CD14-positive monocyte (primary cell): Measurements from ENCODE around the gene KIF4B. TPM values are rescaled to one million over a fixed set of nuclear protein-coding genes. Genes with fewer than 3 reads are reported as not detected.

Source experiments
- DNase-seq, 3 donors: peaks; one replicate each; pipeline ENCODE4 v3.0.0-alpha.2; 2011 to 2022
- H2AFZ ChIP-seq: 2 replicates; pipeline ENCODE4 v1.6.0; 2012; ENCODE audit warnings: mild to moderate bottlenecking, low read depth, low read length, inconsistent platforms; ENCODE audit not compliant: insufficient read depth, poor library complexity, severe bottlenecking
- H3K27ac ChIP-seq, 2 donors: 1 replicate in 1 of 2; 2 replicates in 1 of 2; pipeline ENCODE4 v1.5.1; 2012 to 2013; ENCODE audit warnings: low read length in 2 of 2, control low read depth in 1 of 2, inconsistent platforms in 1 of 2, low read depth in 1 of 2, mild to moderate bottlenecking in 1 of 2
- H3K27me3 ChIP-seq, 2 donors: one replicate each; pipeline versions ENCODE4 v1.6.0 to v1.6.1; 2011 to 2013; ENCODE audit warnings: low read length in 2 of 2; ENCODE audit not compliant: control insufficient read depth in 2 of 2, insufficient read depth in 2 of 2
- H3K36me3 ChIP-seq, 2 donors: replicated peaks in 1 of 2; 1 replicate in 1 of 2; 2 replicates in 1 of 2; pipeline versions ENCODE4 v1.5.1 to v1.6.1; 2012 to 2013; ENCODE audit warnings: low read length in 2 of 2, control low read depth in 1 of 2, inconsistent platforms in 1 of 2, mild to moderate bottlenecking in 1 of 2; ENCODE audit not compliant: insufficient read depth in 2 of 2, control insufficient read depth in 1 of 2
- H3K4me1 ChIP-seq, 2 donors: 1 replicate in 1 of 2; 2 replicates in 1 of 2; pipeline versions ENCODE4 v1.5.1 to v1.6.1; 2012 to 2013; ENCODE audit warnings: low read length in 2 of 2, control low read depth in 1 of 2, inconsistent platforms in 1 of 2, mild to moderate bottlenecking in 1 of 2, moderate library complexity in 1 of 2; ENCODE audit not compliant: insufficient read depth in 2 of 2, control insufficient read depth in 1 of 2
- H3K4me2 ChIP-seq: replicated peaks from 2 replicates; pipeline ENCODE3; 2012; ENCODE audit warnings: low read length, moderate library complexity, mild to moderate bottlenecking; ENCODE audit not compliant: poor library complexity, severe bottlenecking; ENCODE audit errors: extremely low read depth
- H3K4me3 ChIP-seq, 3 experiments: fragments of 200-600 bp in 1 of 3; sonication (generic) in 1 of 3; replicated peaks in 1 of 3; 1 replicate in 2 of 3; 2 replicates in 1 of 3; pipeline ENCODE4 v1.5.1; 2011 to 2013; ENCODE audit warnings: low read length in 3 of 3, mild to moderate bottlenecking in 3 of 3, control low read depth in 2 of 3, low read depth in 2 of 3, inconsistent platforms in 1 of 3, moderate library complexity in 1 of 3
- H3K79me2 ChIP-seq: 2 replicates; pipeline ENCODE4 v1.6.0; 2012; ENCODE audit warnings: mild to moderate bottlenecking, control low read depth, inconsistent platforms, low read length, moderate library complexity; ENCODE audit not compliant: insufficient read depth
- H3K9ac ChIP-seq: 2 replicates; pipeline ENCODE4 v1.6.0; 2017; ENCODE audit warnings: low read length, mild to moderate bottlenecking; ENCODE audit not compliant: insufficient read depth, poor library complexity, severe bottlenecking
- H3K9me3 ChIP-seq, 2 donors: replicated peaks in 1 of 2; 1 replicate in 1 of 2; 2 replicates in 1 of 2; pipeline versions ENCODE4 v1.5.1 to v1.6.1; 2012 to 2013; ENCODE audit warnings: low read length in 2 of 2, control low read depth in 1 of 2; ENCODE audit not compliant: control insufficient read depth in 1 of 2, insufficient read depth in 1 of 2
- H4K20me1 ChIP-seq: 2 replicates; pipeline ENCODE4 v1.6.0; 2012; ENCODE audit warnings: mild to moderate bottlenecking, low read length, control low read depth, moderate library complexity; ENCODE audit not compliant: insufficient read depth
- H3K27ac Mint-ChIP-seq, 7 donors: one replicate each; pipeline ENCODE4 v1.8.0; 2020; ENCODE audit warnings: mild to moderate bottlenecking in 7 of 7, mixed read lengths in 7 of 7, moderate library complexity in 6 of 7, inconsistent platforms in 2 of 7
- H3K27me3 Mint-ChIP-seq, 3 donors: one replicate each; pipeline ENCODE4 v1.8.0; 2021 to 2022; ENCODE audit warnings: low read depth in 3 of 3, mild to moderate bottlenecking in 3 of 3, mixed read lengths in 3 of 3, moderate library complexity in 3 of 3, inconsistent platforms in 1 of 3
- H3K36me3 Mint-ChIP-seq, 2 donors: one replicate each; pipeline ENCODE4 v1.8.0; 2020; ENCODE audit warnings: mixed read lengths in 2 of 2, inconsistent platforms in 1 of 2, mild to moderate bottlenecking in 1 of 2
- H3K4me1 Mint-ChIP-seq: one replicate; pipeline ENCODE4 v1.8.0; 2020; ENCODE audit warnings: mild to moderate bottlenecking, mixed read lengths
- H3K4me3 Mint-ChIP-seq, 2 donors: one replicate each; pipeline ENCODE4 v1.8.0; 2020; ENCODE audit warnings: mild to moderate bottlenecking in 2 of 2, mixed read lengths in 2 of 2, moderate library complexity in 1 of 2
- H3K9me3 Mint-ChIP-seq, 7 donors: one replicate each; pipeline ENCODE4 v1.8.0; 2020 to 2022; ENCODE audit warnings: mixed read lengths in 7 of 7, mild to moderate bottlenecking in 6 of 7, moderate library complexity in 6 of 7, inconsistent platforms in 2 of 7
- WGBS: methylation state at CpG from one replicate; pipeline ENCODE4 v1.1.5; 2013; ENCODE audit warnings: missing lambda C conversion rate; ENCODE audit not compliant: insufficient coverage; 5-methylcytosine and 5-hydroxymethylcytosine counted together
- intact Hi-C, 2 donors: fragments of 100-400 bp; cut with micrococcal nuclease; formaldehyde crosslinking; loops; one replicate each; pipeline versions ENCODE4 v1.15.0 to v1.15.1; 2023
- polyA plus RNA-seq, 3 donors: library from polyadenylated mRNA; depleted of rRNA in 1 of 3; unstranded in 2 of 3; stranded (reverse) in 1 of 3; fragments of 300-500 nt in 2 of 3; fragments of >200 nt in 1 of 3; fragmentation: Illumina TruSeq in 2 of 3; gene quantifications; 1 replicate in 2 of 3; 2 replicates in 1 of 3; pipeline ENCODE4 v1.2.3, GENCODE V29; 2012 to 2021
- TF ChIP-seq, protein P1 (sequence below): fragments of 200-600 bp; IDR thresholded peaks from one replicate; pipeline ENCODE4 v1.8.0; 2022; ENCODE audit warnings: antibody characterized with exemption, mild to moderate bottlenecking

The KIF4B gene
- polyA plus RNA-seq, 3 donors: 0.01 TPM; not detected in 2

DNA sequence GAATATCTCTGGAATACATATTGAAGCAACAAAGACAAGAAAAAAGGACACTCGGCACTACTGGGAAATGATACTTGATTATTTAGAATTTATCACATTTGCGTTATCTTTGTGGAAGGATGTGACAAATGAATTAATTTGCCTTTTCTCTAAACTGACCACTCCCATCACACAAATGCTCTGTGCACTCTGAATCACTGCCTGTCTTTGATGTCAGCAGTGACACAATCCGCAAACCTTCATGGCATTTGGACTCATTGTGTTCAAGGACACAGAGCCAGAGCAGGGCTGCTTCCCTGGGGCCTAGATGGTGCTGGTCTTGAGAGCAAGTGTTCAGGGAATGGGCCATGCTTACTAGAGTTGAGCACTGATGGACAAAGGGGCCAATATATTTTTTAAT is 4.9 kb upstream of the KIF4B start:
- Histone ChIP-seq H3K79me2 (no peaks in the 10 kb centered on the region), H3K27me3 (peaks cover 0 to 2% of the 10 kb centered on the region in 2 donors), H3K27ac (no peak overlapping the region), H3K4me2 (no peak overlapping the region), H3K4me1 (no peaks in the 10 kb centered on the region), H3K36me3 (no peaks in the 10 kb centered on the region), H3K9me3 (no peaks in the 10 kb centered on the region), H4K20me1 (no peaks in the 10 kb centered on the region), H3K9ac (no peak overlapping the region), H2AFZ (no peak overlapping the region), H3K4me3 (no peak overlapping the region)
- no peaks in the 10 kb centered on the region for H3K4me1 Mint-ChIP-seq
- H3K27me3 Mint-ChIP-seq: peaks cover 3 to 14% (median 4%) of the 10 kb centered on the region in 3 donors
- no CpG with 5 or more reads among the region's 3 CpGs for WGBS
- TF ChIP-seq, protein P1, sequence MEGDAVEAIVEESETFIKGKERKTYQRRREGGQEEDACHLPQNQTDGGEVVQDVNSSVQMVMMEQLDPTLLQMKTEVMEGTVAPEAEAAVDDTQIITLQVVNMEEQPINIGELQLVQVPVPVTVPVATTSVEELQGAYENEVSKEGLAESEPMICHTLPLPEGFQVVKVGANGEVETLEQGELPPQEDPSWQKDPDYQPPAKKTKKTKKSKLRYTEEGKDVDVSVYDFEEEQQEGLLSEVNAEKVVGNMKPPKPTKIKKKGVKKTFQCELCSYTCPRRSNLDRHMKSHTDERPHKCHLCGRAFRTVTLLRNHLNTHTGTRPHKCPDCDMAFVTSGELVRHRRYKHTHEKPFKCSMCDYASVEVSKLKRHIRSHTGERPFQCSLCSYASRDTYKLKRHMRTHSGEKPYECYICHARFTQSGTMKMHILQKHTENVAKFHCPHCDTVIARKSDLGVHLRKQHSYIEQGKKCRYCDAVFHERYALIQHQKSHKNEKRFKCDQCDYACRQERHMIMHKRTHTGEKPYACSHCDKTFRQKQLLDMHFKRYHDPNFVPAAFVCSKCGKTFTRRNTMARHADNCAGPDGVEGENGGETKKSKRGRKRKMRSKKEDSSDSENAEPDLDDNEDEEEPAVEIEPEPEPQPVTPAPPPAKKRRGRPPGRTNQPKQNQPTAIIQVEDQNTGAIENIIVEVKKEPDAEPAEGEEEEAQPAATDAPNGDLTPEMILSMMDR: no peak
- no peak for DNase-seq
- intact Hi-C loops: no loop called here
- H3K9me3 Mint-ChIP-seq: peaks cover 0 to 3% (median 0%) of the 10 kb centered on the region in 7 donors
- H3K27ac Mint-ChIP-seq: no peak overlapping the region
- no peak overlapping the region for H3K4me3 Mint-ChIP-seq
- H3K36me3 Mint-ChIP-seq: no peaks in the 10 kb centered on the region

DNA sequence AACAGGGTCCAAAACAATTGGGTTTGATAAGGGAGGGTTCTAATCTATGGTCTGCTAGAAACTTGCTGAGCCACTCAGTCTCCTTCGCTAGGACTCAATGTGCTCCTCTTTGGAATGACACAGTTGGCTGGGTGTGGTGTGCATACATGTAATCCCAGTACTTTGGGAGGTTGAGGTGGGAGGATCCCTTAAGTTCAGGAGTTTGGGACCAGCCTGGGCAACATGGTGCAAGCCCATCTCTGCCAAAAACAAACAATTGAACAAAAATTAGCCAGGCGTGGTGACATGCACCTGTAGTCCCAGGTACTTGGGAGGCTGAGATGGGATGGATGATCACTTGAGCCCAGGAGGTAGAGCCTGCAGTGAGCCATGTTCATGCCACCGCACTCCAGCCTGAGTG is 2.7 kb upstream of the KIF4B start:
- no peaks in the 10 kb centered on the region for H3K4me1 Mint-ChIP-seq
- Histone ChIP-seq H3K9ac (no peak overlapping the region), H3K79me2 (no peaks in the 10 kb centered on the region), H3K27ac (no peak overlapping the region), H3K4me3 (no peak overlapping the region), H3K27me3 (peaks cover 0 to 2% of the 10 kb centered on the region in 2 donors), H3K9me3 (no peaks in the 10 kb centered on the region), H2AFZ (no peak overlapping the region), H4K20me1 (no peaks in the 10 kb centered on the region), H3K4me2 (no peak overlapping the region), H3K4me1 (no peaks in the 10 kb centered on the region), H3K36me3 (no peaks in the 10 kb centered on the region)
- peaks cover 6 to 14% (median 8%) of the 10 kb centered on the region in 3 donors for H3K27me3 Mint-ChIP-seq
- peaks cover 0 to 2% (median 0%) of the 10 kb centered on the region in 7 donors for H3K9me3 Mint-ChIP-seq
- intact Hi-C loops: no loop called here
- TF ChIP-seq, protein P1: no peak
- no peaks in the 10 kb centered on the region for H3K36me3 Mint-ChIP-seq
- 80% methylated on average over 1 of the region's 3 CpGs for WGBS
- DNase-seq: no peak
- no peak overlapping the region for H3K4me3 Mint-ChIP-seq
- H3K27ac Mint-ChIP-seq: no peak overlapping the region
